H1 (cell line): ENCODE data around the gene PIK3R3. TPM values are rescaled to one million over a fixed set of nuclear protein-coding genes. Genes with fewer than 3 reads are reported as not detected.

Experiments
- CTCF ChIA-PET: fragments of 300-600 bp; sonication (Branson Sonifier 250); formaldehyde crosslinking; loops from one replicate; lab custom pipeline; 2021; ENCODE audit not compliant: partially characterized antibody; lab: Charles Lee
- POLR2A ChIA-PET: fragments of 300-600 bp; sonication (Branson Sonifier 250); formaldehyde crosslinking; loops from one replicate; lab custom pipeline; 2021; ENCODE audit warnings: inconsistent platforms; ENCODE audit not compliant: partially characterized antibody; lab: Charles Lee
- DNase-seq, 2 experiments: peaks; one replicate each; pipeline versions ENCODE4 v3.0.0 to v3.0.0-alpha.2; 2010 to 2022; ENCODE audit warnings: low spot score in 2 of 2, low read depth in 1 of 2, mixed read lengths in 1 of 2
- FAIRE-seq: peaks from 2 replicates; lab custom pipeline; 2011; peaks lifted over from hg19 to GRCh38; lab: Jason Lieb, UNC
- H2AFZ ChIP-seq: 2 replicates; pipeline ENCODE4 v1.8.1; 2012; ENCODE audit warnings: low read length, inconsistent platforms
- H2AK5ac ChIP-seq: 2 replicates; pipeline ENCODE4 v1.6.1; 2013; ENCODE audit warnings: low read depth, low read length
- H2BK120ac ChIP-seq: replicated peaks from 2 replicates; pipeline ENCODE3; 2013; ENCODE audit warnings: low read depth, low read length, inconsistent platforms
- H2BK12ac ChIP-seq: 2 replicates; pipeline ENCODE4 v1.6.1; 2013; ENCODE audit warnings: low read depth, low read length
- H2BK15ac ChIP-seq: 2 replicates; pipeline ENCODE4 v1.6.1; 2013; ENCODE audit warnings: low read length
- H2BK20ac ChIP-seq: 2 replicates; pipeline ENCODE4 v1.6.1; 2013; ENCODE audit warnings: low read length
- H2BK5ac ChIP-seq: 2 replicates; pipeline ENCODE4 v1.6.1; 2013; ENCODE audit warnings: low read depth, low read length
- H3K14ac ChIP-seq: 2 replicates; pipeline ENCODE4 v1.6.1; 2013; ENCODE audit warnings: inconsistent platforms; ENCODE audit not compliant: insufficient read length
- H3K18ac ChIP-seq: 2 replicates; pipeline ENCODE4 v1.6.1; 2013; ENCODE audit warnings: low read length; ENCODE audit errors: extremely low read depth
- H3K23ac ChIP-seq: 2 replicates; pipeline ENCODE4 v1.6.1; 2013; ENCODE audit warnings: inconsistent platforms; ENCODE audit not compliant: insufficient read length
- H3K23me2 ChIP-seq: 2 replicates; pipeline ENCODE4 v1.6.1; 2013; ENCODE audit warnings: low read depth, low read length
- H3K27ac ChIP-seq: 2 replicates; pipeline ENCODE4 v1.6.1; 2011; ENCODE audit warnings: low read depth, low read length, inconsistent platforms
- H3K27me3 ChIP-seq, 4 experiments: replicated peaks in 1 of 4; 1 replicate in 1 of 4; 2 replicates in 3 of 4; pipeline versions ENCODE4 v1.6.1 to v1.8.1; 2011 to 2013; ENCODE audit warnings: low read length in 3 of 4, mild to moderate bottlenecking in 3 of 4, inconsistent platforms in 2 of 4, mixed read lengths in 2 of 4, moderate library complexity in 1 of 4; ENCODE audit not compliant: control insufficient read depth in 3 of 4, insufficient read depth in 3 of 4; ENCODE audit errors: extremely low read depth in 1 of 4
- H3K36me3 ChIP-seq, 4 experiments: 2 replicates each; pipeline versions ENCODE4 v1.6.1 to v1.8.1; 2011 to 2013; ENCODE audit warnings: mild to moderate bottlenecking in 4 of 4, low read length in 3 of 4, moderate library complexity in 2 of 4, control low read depth in 1 of 4, inconsistent platforms in 1 of 4; ENCODE audit not compliant: insufficient read depth in 4 of 4, control insufficient read depth in 2 of 4
- H3K4ac ChIP-seq: replicated peaks from 2 replicates; pipeline ENCODE3; 2013; ENCODE audit warnings: low read length, low read depth, mixed read lengths, inconsistent platforms; ENCODE audit not compliant: insufficient read length
- H3K4me1 ChIP-seq, 4 experiments: replicated peaks in 1 of 4; 1 replicate in 1 of 4; 2 replicates in 3 of 4; pipeline versions ENCODE4 v1.6.1 to v1.8.1; 2011 to 2013; ENCODE audit warnings: low read length in 3 of 4, inconsistent platforms in 2 of 4, mixed read lengths in 1 of 4; ENCODE audit not compliant: insufficient read depth in 4 of 4, control insufficient read depth in 3 of 4
- H3K4me2 ChIP-seq, 2 experiments: 2 replicates each; pipeline versions ENCODE4 v1.6.1 to v1.8.1; 2011 to 2013; ENCODE audit warnings: low read depth in 2 of 2, low read length in 2 of 2, control low read depth in 1 of 2, inconsistent platforms in 1 of 2, mild to moderate bottlenecking in 1 of 2; ENCODE audit not compliant: insufficient read depth in 1 of 2
- H3K4me3 ChIP-seq, 4 experiments: fragments of 200-600, 300-600 bp in 1 of 4; sonication (generic), shearing (Covaris generic), sonication (Bioruptor Twin) in 1 of 4; 2 replicates each; pipeline versions ENCODE4 v1.5.1 to v1.8.1; 2011 to 2016; ENCODE audit warnings: low read length in 4 of 4, low read depth in 3 of 4, control low read depth in 2 of 4, inconsistent platforms in 2 of 4, mild to moderate bottlenecking in 2 of 4, mixed read lengths in 1 of 4, moderate library complexity in 1 of 4; ENCODE audit not compliant: insufficient read depth in 2 of 4; ENCODE audit errors: extremely low read depth in 1 of 4
- H3K56ac ChIP-seq: replicated peaks from 2 replicates; pipeline ENCODE3; 2013; ENCODE audit warnings: low read depth, mild to moderate bottlenecking, mixed read lengths, low read length, inconsistent platforms; ENCODE audit not compliant: insufficient read length
- H3K79me1 ChIP-seq: 2 replicates; pipeline ENCODE4 v1.6.1; 2013; ENCODE audit warnings: low read depth, low read length, control low read depth
- H3K79me2 ChIP-seq, 2 experiments: 2 replicates each; pipeline versions ENCODE4 v1.6.1 to v1.8.1; 2012 to 2013; ENCODE audit warnings: low read length in 2 of 2, mild to moderate bottlenecking in 2 of 2, inconsistent platforms in 1 of 2; ENCODE audit not compliant: insufficient read depth in 2 of 2, control insufficient read depth in 1 of 2
- H3K9ac ChIP-seq, 4 experiments: replicated peaks in 1 of 4; 1 replicate in 1 of 4; 2 replicates in 3 of 4; pipeline versions ENCODE4 v1.6.1 to v1.8.1; 2011 to 2013; ENCODE audit warnings: low read depth in 3 of 4, low read length in 3 of 4, control low read depth in 2 of 4, mild to moderate bottlenecking in 2 of 4, moderate library complexity in 2 of 4, inconsistent platforms in 1 of 4; ENCODE audit errors: extremely low read depth in 1 of 4
- H3K9me3 ChIP-seq, 2 experiments: 2 replicates each; pipeline versions ENCODE4 v1.6.1 to v1.8.1; 2012 to 2013; ENCODE audit warnings: mild to moderate bottlenecking in 2 of 2, moderate library complexity in 2 of 2, control low read depth in 1 of 2, inconsistent platforms in 1 of 2, low read depth in 1 of 2, low read length in 1 of 2, mixed read lengths in 1 of 2; ENCODE audit not compliant: insufficient read depth in 2 of 2
- H4K20me1 ChIP-seq, 2 experiments: replicated peaks in 1 of 2; 2 replicates each; pipeline versions ENCODE3 to v1.8.1; 2011 to 2013; ENCODE audit warnings: inconsistent platforms in 2 of 2, low read length in 2 of 2, mild to moderate bottlenecking in 1 of 2; ENCODE audit not compliant: insufficient read depth in 2 of 2, control insufficient read depth in 1 of 2
- H4K5ac ChIP-seq: 2 replicates; pipeline ENCODE4 v1.6.1; 2013; ENCODE audit warnings: low read length, low read depth, mixed read lengths, inconsistent platforms; ENCODE audit not compliant: insufficient read length
- H4K8ac ChIP-seq: 2 replicates; pipeline ENCODE4 v1.8.0; 2013; ENCODE audit warnings: mild to moderate bottlenecking, moderate library complexity, low read length, inconsistent platforms; ENCODE audit not compliant: insufficient read depth; ENCODE audit errors: extremely low read depth
- H4K91ac ChIP-seq: replicated peaks from 2 replicates; pipeline ENCODE3; 2013; ENCODE audit warnings: low read length, mixed read lengths, inconsistent platforms; ENCODE audit not compliant: insufficient read length
- CBX8 ChIP-seq: fragments of 300-800, 300-1000 bp; sonication (generic); IDR thresholded peaks from 2 replicates; pipeline ENCODE4 v1.7.1; 2016; ENCODE audit warnings: low read depth, low read length, borderline replicate concordance
- CTCF ChIP-seq, 3 experiments: IDR thresholded peaks; 1 replicate in 2 of 3; 2 replicates in 1 of 3; pipeline versions ENCODE4 v1.5.1 to v1.6.1; 2011; ENCODE audit warnings: low read length in 3 of 3, mild to moderate bottlenecking in 3 of 3, inconsistent platforms in 2 of 3, low read depth in 1 of 3, moderate library complexity in 1 of 3; ENCODE audit not compliant: insufficient read depth in 1 of 3; ENCODE audit errors: control extremely low read depth in 1 of 3
- NANOG ChIP-seq: IDR thresholded peaks from 2 replicates; pipeline ENCODE4 v1.6.1; 2011; ENCODE audit warnings: low read length, low read depth, mild to moderate bottlenecking, inconsistent platforms; ENCODE audit not compliant: insufficient read depth, poor library complexity, severe bottlenecking
- WGBS, 2 experiments: shearing (Covaris generic) in 1 of 2; methylation state at CpG; one replicate each; pipeline versions ENCODE4 v1.1.6 to v1.1.7; 2013 to 2015; ENCODE audit warnings: low lambda C conversion rate in 2 of 2, mixed read lengths in 2 of 2, inconsistent platforms in 1 of 2, low coverage in 1 of 2, missing lambda C conversion rate in 1 of 2; ENCODE audit not compliant: insufficient replicate concordance in 2 of 2, insufficient coverage in 1 of 2, insufficient read length in 1 of 2; ENCODE audit errors: extremely low coverage in 1 of 2, missing lambda C conversion rate in 1 of 2; 5-methylcytosine and 5-hydroxymethylcytosine counted together
- polyA plus RNA-seq, 7 experiments: library from polyadenylated mRNA; depleted of rRNA in 3 of 7; stranded (reverse) in 5 of 7; unstranded in 2 of 7; fragments of >200 nt in 5 of 7; fragments of 200-250 nt in 2 of 7; gene quantifications; 1 replicate in 5 of 7; 2 replicates in 1 of 7; 4 replicates in 1 of 7; pipeline versions ENCODE4 v1.2.1 to v1.2.3, GENCODE V29; 2011 to 2013; ENCODE audit warnings: missing spikeins in 2 of 7, mixed read lengths in 2 of 7
- total RNA-seq: library from RNA; stranded (reverse); fragmentation: NEBNext Ultra II Directional; extraction: Animal tissue kit (Norgen Biotek cat#: 25700); gene quantifications from 2 replicates; pipeline ENCODE4 v1.2.1, GENCODE V29; 2021
- TF ChIP-seq, protein P1 (sequence below): IDR thresholded peaks from 2 replicates; pipeline ENCODE4 v1.6.1; 2012; ENCODE audit warnings: inconsistent platforms

The PIK3R3 gene
- total and polyA plus RNA-seq, 2 of the 8 experiments (the other 6 are each of a cell fraction or from before 2014, with no cell fraction given) = 5.3 to 13.6 TPM

DNA sequence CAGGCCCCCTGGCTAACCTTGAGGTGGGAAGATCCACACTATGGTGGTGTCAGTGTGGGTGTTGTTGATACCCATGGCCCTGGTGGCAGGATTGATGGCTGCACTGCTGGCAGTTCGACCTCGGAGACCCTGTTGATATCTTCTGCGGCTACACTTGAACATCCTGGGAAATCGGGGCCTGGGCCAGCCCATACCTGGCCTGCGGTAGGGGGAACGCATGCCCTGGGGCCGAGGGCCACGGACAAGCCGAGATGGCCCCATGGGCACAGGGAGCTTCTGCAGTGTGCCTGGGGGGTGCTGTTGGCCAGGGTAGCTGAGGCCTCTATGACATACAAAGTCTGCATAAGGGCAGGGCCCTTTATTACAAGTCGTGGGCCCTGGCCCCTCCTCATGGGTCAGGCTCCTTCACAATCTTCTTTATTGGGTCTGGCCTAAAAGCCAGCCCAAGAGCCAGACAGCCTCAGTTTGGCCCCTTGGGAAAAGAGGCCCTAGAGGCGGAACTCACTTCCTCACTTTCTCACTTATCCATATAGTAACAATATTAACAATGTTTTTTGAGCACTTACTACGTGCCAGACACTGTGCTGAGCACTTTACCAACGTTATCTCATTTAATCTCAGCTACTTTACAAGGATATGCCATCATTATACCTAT, 43.9 kb upstream of the PIK3R3 start, which contains the start of gene P3R3URF:
Gene P3R3URF (minus strand): TSS at position 278 of the 655 bp plus-strand sequence. CDS start 17 bp downstream, at position 261.
- H3K36me3 ChIP-seq = no peaks in the 10 kb centered on the region
- H3K79me2 ChIP-seq = no peaks in the 10 kb centered on the region
- H4K20me1 ChIP-seq = peaks cover 0 to 4% of the 10 kb centered on the region in 2 experiments
- no peak within 1 kb of the TSS for H3K14ac ChIP-seq
- H3K27me3 ChIP-seq = no peaks in the 10 kb centered on the region; a peak in 1 of 7 replicates
- 0 out of 2 replicates have a peak, but pooled peaks cover 3% of the 10 kb centered on the region for H3K79me1 ChIP-seq
- no peak within 1 kb of the TSS for H3K56ac ChIP-seq
- CTCF ChIA-PET = interaction anchor here (0.7 to 2.1 kb wide), 5 partner anchors 11 to 498 kb away, joined by 3 to 13 read pairs (median 3); no protein-coding TSS in a partner anchor
- H4K91ac ChIP-seq = no peak within 1 kb of the TSS
- no peak within 1 kb of the TSS for H3K4me3 ChIP-seq
- H2AFZ ChIP-seq = no peak within 1 kb of the TSS
- H4K8ac ChIP-seq = no peak within 1 kb of the TSS; the same call in 1 of the 2 replicates
- no peak within 1 kb of the TSS for H2BK15ac ChIP-seq
- no peak for DNase-seq
- peak within 1 kb of the TSS; percentile 15; the same call in 1 of the 2 replicates for H3K18ac ChIP-seq
- H3K23ac ChIP-seq = no peak within 1 kb of the TSS
- no peak within 1 kb of the TSS for H2BK20ac ChIP-seq
- H3K4ac ChIP-seq = no peak within 1 kb of the TSS
- no peak for FAIRE-seq
- peaks cover 6 to 29% (median 14%) of the 10 kb centered on the region in 4 experiments for H3K4me1 ChIP-seq
- no peak within 1 kb of the TSS for H3K9ac ChIP-seq
- peaks cover 2% of the 10 kb centered on the region; the same call in 1 of the 2 replicates for H3K23me2 ChIP-seq
- TF ChIP-seq NANOG (no peak), CTCF (IDR thresholded peaks at IDR 0.05; ENCODE audit: control extremely low read depth in 1 of 3, insufficient read depth in 1 of 3, low read depth in 1 of 3, low read length in 3 of 3) (peak in 2 of 3 experiments; percentile 6 to 18; a peak in 2 of 4 replicates), CBX8 (no peak)
- TF ChIP-seq, protein P1, sequence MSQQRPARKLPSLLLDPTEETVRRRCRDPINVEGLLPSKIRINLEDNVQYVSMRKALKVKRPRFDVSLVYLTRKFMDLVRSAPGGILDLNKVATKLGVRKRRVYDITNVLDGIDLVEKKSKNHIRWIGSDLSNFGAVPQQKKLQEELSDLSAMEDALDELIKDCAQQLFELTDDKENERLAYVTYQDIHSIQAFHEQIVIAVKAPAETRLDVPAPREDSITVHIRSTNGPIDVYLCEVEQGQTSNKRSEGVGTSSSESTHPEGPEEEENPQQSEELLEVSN = no peak
- H2BK120ac ChIP-seq = no peak within 1 kb of the TSS
- WGBS, 2 experiments = 87% methylated on average over 13 of the region's 13 CpGs; no CpG with 5 or more reads in 1 of the 2 experiments
- H3K9me3 ChIP-seq = no peaks in the 10 kb centered on the region
- H2AK5ac ChIP-seq = no peak within 1 kb of the TSS
- POLR2A ChIA-PET = interaction anchor here (0.6 to 1.4 kb wide), 2 partner anchors 44 to 497 kb away, joined by 3 read pairs; partner anchors contain the start of gene PIK3R3
- no peak within 1 kb of the TSS for H3K4me2 ChIP-seq
- no peak within 1 kb of the TSS for H3K27ac ChIP-seq
- no peak within 1 kb of the TSS for H2BK5ac ChIP-seq
- no peak within 1 kb of the TSS for H4K5ac ChIP-seq
- H2BK12ac ChIP-seq = no peak within 1 kb of the TSS
